Thoracic aorta (tissue), 2 donors: ENCODE results near the gene DAP. TPM values are rescaled to one million over a fixed set of nuclear protein-coding genes. Genes with fewer than 3 reads are reported as not detected.
"Not testable (repeated sequence)": the region's sequence is repeated elsewhere in the genome, so short reads cannot be mapped to it uniquely, and the experiment has no call there.

Experiments
- ATAC-seq: fragments of 150-250 bp; one replicate; pipeline ENCODE4 v1.8.0; 2017; ENCODE audit warnings: low read depth; ENCODE audit not compliant: insufficient number of reproducible peaks, low FRiP score
- DNase-seq: peaks from one replicate; pipeline ENCODE4 v3.0.0-alpha.2; 2020; ENCODE audit warnings: low spot score
- H3K27ac ChIP-seq, 2 donors: fragments of 200-600 bp; sonication (generic); 1 replicate in 1 of 2; 2 replicates in 1 of 2; pipeline ENCODE4 v1.5.1; 2016; ENCODE audit warnings: mild to moderate bottlenecking in 2 of 2, moderate library complexity in 2 of 2
- H3K27me3 ChIP-seq: fragments of 200-600 bp; sonication (generic); replicated peaks from 2 replicates; pipeline ENCODE4 v1.6.0; 2016; ENCODE audit warnings: mild to moderate bottlenecking; ENCODE audit not compliant: insufficient read depth
- H3K36me3 ChIP-seq: fragments of 200-600 bp; sonication (generic); one replicate; pipeline ENCODE4 v1.5.1; 2016
- H3K4me1 ChIP-seq, 2 donors: fragments of 200-600 bp; sonication (generic); 1 replicate in 1 of 2; 2 replicates in 1 of 2; pipeline versions ENCODE4 v1.5.1 to v1.6.0; 2016; ENCODE audit warnings: low read depth in 2 of 2, mild to moderate bottlenecking in 1 of 2; ENCODE audit not compliant: control insufficient read depth in 1 of 2
- H3K4me3 ChIP-seq: fragments of 200-600 bp; sonication (generic); 2 replicates; pipeline ENCODE4 v1.5.1; 2016; ENCODE audit warnings: mild to moderate bottlenecking
- H3K9me3 ChIP-seq: fragments of 200-600 bp; sonication (generic); 2 replicates; pipeline ENCODE4 v1.5.1; 2016
- total RNA-seq, 2 donors: library from RNA; depleted of rRNA; stranded (reverse); fragments of >200 nt; gene quantifications; one replicate each; pipeline versions ENCODE4 v1.1.0 to v1.2.3, GENCODE V29; 2016
- TF ChIP-seq, protein P1 (sequence below): fragments of 200-600 bp; sonication (generic); IDR thresholded peaks from one replicate; pipeline ENCODE4 v1.5.1; 2019; ENCODE audit warnings: antibody characterized with exemption

The DAP gene
- total RNA-seq, 2 donors from 2014 or later = 79.6 to 113 TPM

GRCh38 chr5:10644192-10644591 is 116.8 kb downstream of the DAP start:
- TF ChIP-seq, protein P1, sequence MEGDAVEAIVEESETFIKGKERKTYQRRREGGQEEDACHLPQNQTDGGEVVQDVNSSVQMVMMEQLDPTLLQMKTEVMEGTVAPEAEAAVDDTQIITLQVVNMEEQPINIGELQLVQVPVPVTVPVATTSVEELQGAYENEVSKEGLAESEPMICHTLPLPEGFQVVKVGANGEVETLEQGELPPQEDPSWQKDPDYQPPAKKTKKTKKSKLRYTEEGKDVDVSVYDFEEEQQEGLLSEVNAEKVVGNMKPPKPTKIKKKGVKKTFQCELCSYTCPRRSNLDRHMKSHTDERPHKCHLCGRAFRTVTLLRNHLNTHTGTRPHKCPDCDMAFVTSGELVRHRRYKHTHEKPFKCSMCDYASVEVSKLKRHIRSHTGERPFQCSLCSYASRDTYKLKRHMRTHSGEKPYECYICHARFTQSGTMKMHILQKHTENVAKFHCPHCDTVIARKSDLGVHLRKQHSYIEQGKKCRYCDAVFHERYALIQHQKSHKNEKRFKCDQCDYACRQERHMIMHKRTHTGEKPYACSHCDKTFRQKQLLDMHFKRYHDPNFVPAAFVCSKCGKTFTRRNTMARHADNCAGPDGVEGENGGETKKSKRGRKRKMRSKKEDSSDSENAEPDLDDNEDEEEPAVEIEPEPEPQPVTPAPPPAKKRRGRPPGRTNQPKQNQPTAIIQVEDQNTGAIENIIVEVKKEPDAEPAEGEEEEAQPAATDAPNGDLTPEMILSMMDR = no peak
- DNase-seq (no peak), ATAC-seq (no peak)
- no peaks in the 10 kb centered on the region for H3K9me3 ChIP-seq
- no peak overlapping the region for H3K4me3 ChIP-seq
- H3K27me3 ChIP-seq = no peaks in the 10 kb centered on the region
- H3K4me1 ChIP-seq = no peaks in the 10 kb centered on the region
- H3K27ac ChIP-seq = no peak overlapping the region
- no peaks in the 10 kb centered on the region for H3K36me3 ChIP-seq

GRCh38 chr5:10642367-10642766 is 118.7 kb downstream of the DAP start:
- no peaks in the 10 kb centered on the region for H3K4me1 ChIP-seq
- H3K27ac ChIP-seq = no peak overlapping the region
- DNase-seq = no peak
- no peaks in the 10 kb centered on the region for H3K9me3 ChIP-seq
- TF ChIP-seq, protein P1 = no peak
- H3K36me3 ChIP-seq = no peaks in the 10 kb centered on the region
- no peak for ATAC-seq
- H3K27me3 ChIP-seq = no peaks in the 10 kb centered on the region
- H3K4me3 ChIP-seq = no peak overlapping the region

- DNase-seq (no peak), ATAC-seq (no peak)
- H3K9me3 ChIP-seq = no peaks in the 10 kb centered on the region
- TF ChIP-seq, protein P1 = no peak
- no peaks in the 10 kb centered on the region for H3K36me3 ChIP-seq
- no peaks in the 10 kb centered on the region for H3K27me3 ChIP-seq
- H3K4me1 ChIP-seq = no peaks in the 10 kb centered on the region
- no peak overlapping the region for H3K4me3 ChIP-seq
- H3K27ac ChIP-seq = no peak overlapping the region
These were observed 121.1 kb downstream of the DAP start for GRCh38 chr5:10639846-10640368.

GRCh38 chr5:10638723-10639122 is 122.3 kb downstream of the DAP start:
- ATAC-seq, DNase-seq, H3K27me3 ChIP-seq: not testable (repeated sequence)

GRCh38 chr5:10637944-10638343 is 123.1 kb downstream of the DAP start:
- no peaks in the 10 kb centered on the region for H3K4me1 ChIP-seq
- ATAC-seq (no peak), DNase-seq (no peak)
- H3K27ac ChIP-seq = no peak overlapping the region
- H3K4me3 ChIP-seq = no peak overlapping the region
- no peaks in the 10 kb centered on the region for H3K36me3 ChIP-seq
- no peaks in the 10 kb centered on the region for H3K27me3 ChIP-seq
- no peaks in the 10 kb centered on the region for H3K9me3 ChIP-seq
- TF ChIP-seq, protein P1 = no peak

More at GRCh38 chr5:10638723-10639122, 122.3 kb downstream of the DAP start:
- not testable (repeated sequence) for H3K36me3 ChIP-seq, H3K4me3 ChIP-seq, H3K9me3 ChIP-seq, H3K27ac ChIP-seq, H3K4me1 ChIP-seq
